HEK293T (cell line): Measurements from ENCODE around the gene ACSF2.

Source experiments
- BHLHE40 ChIP-seq: fragments of 450-650 bp; IDR thresholded peaks from 2 replicates; pipeline ENCODE4 v1.6.1; 2016; ENCODE audit warnings: mild to moderate bottlenecking, moderate library complexity, borderline replicate concordance
- FOXM1 ChIP-seq: fragments of 450-650 bp; IDR thresholded peaks from 2 replicates; pipeline ENCODE4 v1.6.1; 2017; ENCODE audit warnings: mild to moderate bottlenecking, borderline replicate concordance
- HDGF ChIP-seq: fragments of 450-650 bp; IDR thresholded peaks from 2 replicates; pipeline ENCODE4 v1.6.1; 2017; ENCODE audit warnings: antibody characterized with exemption, borderline replicate concordance
- L3MBTL2 ChIP-seq: fragments of 450-650 bp; conservative IDR thresholded peaks from 2 replicates; pipeline ENCODE4 v1.6.1; 2016; ENCODE audit warnings: mild to moderate bottlenecking
- SP1 ChIP-seq: fragments of 450-650 bp; IDR thresholded peaks from 2 replicates; pipeline ENCODE4 v1.6.1; 2017
- SUZ12 ChIP-seq: fragments of 450-650 bp; IDR thresholded peaks from 2 replicates; pipeline ENCODE4 v1.6.1; 2016; ENCODE audit warnings: mild to moderate bottlenecking
- ZNF384 ChIP-seq: fragments of 450-650 bp; IDR thresholded peaks from 2 replicates; pipeline ENCODE4 v1.6.1; 2016

GRCh38 chr17:50476545-50477315 lies 50.7 kb downstream of the ACSF2 start:
- TF ChIP-seq SP1 (no peak), L3MBTL2 (no peak), FOXM1 (no peak), HDGF (no peak), SUZ12 (no peak), ZNF384 (no peak), BHLHE40 (no peak)
